Measurements from ENCODE around the gene ARL6IP5. TPM values are rescaled to one million over a fixed set of nuclear protein-coding genes. Genes with fewer than 3 reads are reported as not detected.

ARL6IP5 gene
- total RNA-seq, 1 donor from 2014 or later: 195 TPM

DNA sequence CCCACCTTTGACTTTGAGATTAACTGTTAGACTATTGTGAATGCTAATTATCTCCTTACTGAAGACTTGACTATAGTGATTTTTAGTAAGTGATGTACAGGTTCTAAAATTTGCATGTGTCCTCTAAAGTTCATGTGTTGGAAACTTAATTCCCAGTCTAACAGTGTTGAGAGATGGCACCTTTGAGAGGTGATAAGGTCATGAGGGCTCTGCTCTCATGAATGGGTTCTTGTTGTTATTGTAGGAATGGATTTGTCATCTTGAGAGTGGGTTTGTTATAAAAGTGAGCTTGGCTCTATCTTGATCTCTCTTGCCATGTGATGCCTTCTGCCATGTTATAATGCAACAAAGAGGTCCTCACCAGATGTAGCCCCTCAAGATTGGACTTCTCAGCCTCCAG lies 56.6 kb downstream of the ARL6IP5 start:
- ATAC-seq (no peak), DNase-seq (ENCODE audit: missing footprints) (no peak)
- intact Hi-C loops (cut with DNase I): no loop called here

GRCh38 chr3:69142090-69142489 lies 57.4 kb downstream of the ARL6IP5 start:
- intact Hi-C loops (cut with DNase I): no loop called here
- no peak for ATAC-seq
- no peak for DNase-seq (ENCODE audit: missing footprints)

GRCh38 chr3:69142797-69143454 lies 58.2 kb downstream of the ARL6IP5 start:
- no peak for DNase-seq (ENCODE audit: missing footprints)
- ATAC-seq: no peak
- intact Hi-C loops (cut with DNase I): no loop called here

DNA sequence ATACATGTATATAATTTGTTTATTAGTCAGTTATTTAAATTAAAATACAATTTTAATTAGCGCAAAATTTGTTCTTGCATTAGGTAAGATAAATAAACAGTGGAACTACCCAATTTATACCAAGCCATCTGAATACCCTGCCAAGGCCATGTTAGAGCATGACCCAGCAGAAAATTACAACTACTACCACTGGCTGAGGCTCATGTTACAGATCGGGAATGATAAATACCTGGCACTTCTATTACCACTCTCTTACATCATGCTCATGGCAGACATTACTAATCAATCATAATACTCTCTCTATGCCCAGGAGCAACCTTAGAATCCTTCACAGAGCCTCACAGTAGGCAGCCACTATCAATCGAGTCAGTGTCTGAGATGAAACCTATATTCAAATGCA lies 58.9 kb downstream of the ARL6IP5 start:
- intact Hi-C loops (cut with DNase I): no loop called here
- no peak for ATAC-seq
- no peak for DNase-seq (ENCODE audit: missing footprints)

- DNase-seq (ENCODE audit: missing footprints): no peak
- intact Hi-C loops (cut with DNase I): no loop called here
- ATAC-seq: no peak
These were observed 60.0 kb downstream of the ARL6IP5 start for GRCh38 chr3:69144631-69145245.

- DNase-seq (ENCODE audit: missing footprints) (no peak), ATAC-seq (no peak)
- intact Hi-C loops (cut with DNase I): no loop called here
These were observed 61.0 kb downstream of the ARL6IP5 start for GRCh38 chr3:69145688-69146087.

DNA sequence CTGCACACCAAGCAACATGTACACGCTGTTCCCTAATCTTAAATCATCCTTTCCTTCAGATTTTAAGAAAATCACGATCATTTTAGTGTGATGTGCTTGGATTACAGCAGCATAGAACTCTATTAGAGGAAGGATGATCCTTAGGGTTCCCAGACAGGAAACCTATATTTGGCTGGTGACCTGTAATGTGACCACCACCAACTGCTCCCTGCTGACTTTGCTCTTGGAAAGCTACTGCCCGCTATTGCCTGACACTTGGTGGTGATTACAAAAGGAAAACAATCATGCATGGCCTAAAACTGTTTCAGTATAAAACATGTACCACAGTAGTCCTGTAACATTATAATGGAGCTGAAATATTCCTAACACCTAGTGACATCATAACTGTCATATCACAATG lies 64.8 kb downstream of the ARL6IP5 start:
- intact Hi-C loops (cut with DNase I): no loop called here
- ATAC-seq (no peak), DNase-seq (ENCODE audit: missing footprints) (no peak)

Small RNA genes lying within 50 kb of the gene (microRNA-seq; reads per million reads assigned to microRNA genes)
- gene MIR3136: not detected

Other genes with a start within 250 kb of the ARL6IP5 start
- gene TAFA4, start 152.4 kb upstream of the ARL6IP5 start, total RNA-seq: not detected
- gene EOGT, start 71.3 kb upstream of the ARL6IP5 start, total RNA-seq: 25.2 TPM
- 19.2 TPM for gene TMF1, start 32.6 kb upstream of the ARL6IP5 start, total RNA-seq
- gene UBA3, start 4.6 kb upstream of the ARL6IP5 start, total RNA-seq: 89.1 TPM
- gene LMOD3, start 37.7 kb downstream of the ARL6IP5 start, total RNA-seq: 149 TPM